Stimulated activated CD4-positive, alpha-beta T cell treated with anti-CD3 and anti-CD28 coated beads, Interleukin-12 subunit alpha, Interleukin-12 subunit beta, amount 100 ng/mL, for 48 hours (primary cell): ENCODE measurements around the gene LYZL2.
A peak's percentile ranks its signal among the peaks of the same experiment; 100 is the strongest.
"Not testable (repeated sequence)": the region's sequence is repeated elsewhere in the genome, so short reads cannot be mapped to it uniquely, and the experiment has no call there.

Experiments
- DNase-seq, 3 donors: peaks; one replicate each; pipeline ENCODE4 v3.0.0-alpha.2; 2020; ENCODE audit warnings: low read depth in 2 of 3, low spot score in 1 of 3

Gene LYZL2

GRCh38 chr10:30639946-30640786, 10.6 kb upstream of the LYZL2 start:
- peak in 1 of 3 donors; percentile 37 for DNase-seq

GRCh38 chr10:30637881-30638467, 8.4 kb upstream of the LYZL2 start:
- peak in 2 of 3 donors; percentile 10 to 23 for DNase-seq

- DNase-seq: no peak
Measured at GRCh38 chr10:30631188-30631587, 1.6 kb upstream of the LYZL2 start.

GRCh38 chr10:30630571-30630970, 1.0 kb upstream of the LYZL2 start:
- DNase-seq: no peak

- DNase-seq: not testable (repeated sequence)
Measured at GRCh38 chr10:30628576-30628975, 977 bp downstream of the LYZL2 start.

GRCh38 chr10:30626837-30627236, 2.7 kb downstream of the LYZL2 start:
- DNase-seq: not testable (repeated sequence)

- not testable (repeated sequence) for DNase-seq
Measured at GRCh38 chr10:30626196-30626595, 3.4 kb downstream of the LYZL2 start.

- DNase-seq: no peak
Measured at GRCh38 chr10:30625080-30625479, 4.5 kb downstream of the LYZL2 start.

- DNase-seq: no peak
Measured at GRCh38 chr10:30619966-30620365, 9.6 kb downstream of the LYZL2 start.

GRCh38 chr10:30617070-30617469, 12.5 kb downstream of the LYZL2 start:
- DNase-seq: no peak

- DNase-seq: not testable (repeated sequence)
Measured at GRCh38 chr10:30611041-30611440, 18.5 kb downstream of the LYZL2 start.

- no peak for DNase-seq
Measured at GRCh38 chr10:30607814-30608213, 21.7 kb downstream of the LYZL2 start.

- DNase-seq: no peak
Measured at GRCh38 chr10:30606313-30606712, 23.2 kb downstream of the LYZL2 start.

- DNase-seq: not testable (repeated sequence)
Measured at GRCh38 chr10:30605341-30606121, 24.0 kb downstream of the LYZL2 start.

GRCh38 chr10:30603589-30603988, 26.0 kb downstream of the LYZL2 start:
- DNase-seq: no peak

GRCh38 chr10:30602747-30603146, 26.8 kb downstream of the LYZL2 start:
- DNase-seq: no peak

- DNase-seq: no peak
Measured at GRCh38 chr10:30600005-30600404, 29.5 kb downstream of the LYZL2 start.

GRCh38 chr10:30598105-30598776, 31.3 kb downstream of the LYZL2 start:
- DNase-seq: no peak

- DNase-seq: not testable (repeated sequence)
Measured at GRCh38 chr10:30597433-30597824, 32.1 kb downstream of the LYZL2 start.

- not testable (repeated sequence) for DNase-seq
Measured at GRCh38 chr10:30596493-30597432, 32.8 kb downstream of the LYZL2 start.
